Stimulated activated naive B cell treated with anti-CD40 and anti-IgM and Interleukin-4, amounts not matched to agents 10 μg/mL and 1 μg/mL and 100 μg/mL, for 72 hours (primary cell): ENCODE measurements around the gene MDM2.
A peak's percentile ranks its signal among the peaks of the same experiment; 100 is the strongest.

Experiments used
- ATAC-seq, 2 donors: fragments of 150-1000 bp; cut with Tn5 transposase; replicated peaks; 2 replicates each; pipeline ENCODE4 v1.10.0; 2021; ENCODE audit warnings: moderate library complexity in 1 of 2
- DNase-seq: peaks from one replicate; pipeline ENCODE4 v3.0.0; 2021
- H3K27ac Mint-ChIP-seq: one replicate; pipeline ENCODE4 v1.8.0; 2022; ENCODE audit warnings: mild to moderate bottlenecking, mixed read lengths
- H3K27me3 Mint-ChIP-seq, 2 donors: one replicate each; pipeline ENCODE4 v1.8.0; 2022; ENCODE audit warnings: mixed read lengths in 2 of 2
- H3K36me3 Mint-ChIP-seq, 2 donors: one replicate each; pipeline ENCODE4 v1.8.0; 2022; ENCODE audit warnings: mixed read lengths in 2 of 2, mild to moderate bottlenecking in 1 of 2
- H3K4me1 Mint-ChIP-seq, 2 donors: one replicate each; pipeline ENCODE4 v1.8.0; 2022; ENCODE audit warnings: mixed read lengths in 2 of 2, mild to moderate bottlenecking in 1 of 2
- H3K4me3 Mint-ChIP-seq, 2 donors: one replicate each; pipeline ENCODE4 v1.8.0; 2022; ENCODE audit warnings: mild to moderate bottlenecking in 2 of 2, mixed read lengths in 2 of 2, moderate library complexity in 1 of 2
- H3K9me3 Mint-ChIP-seq, 2 donors: one replicate each; pipeline ENCODE4 v1.8.0; 2022; ENCODE audit warnings: mixed read lengths in 2 of 2, mild to moderate bottlenecking in 1 of 2

MDM2 gene

DNA sequence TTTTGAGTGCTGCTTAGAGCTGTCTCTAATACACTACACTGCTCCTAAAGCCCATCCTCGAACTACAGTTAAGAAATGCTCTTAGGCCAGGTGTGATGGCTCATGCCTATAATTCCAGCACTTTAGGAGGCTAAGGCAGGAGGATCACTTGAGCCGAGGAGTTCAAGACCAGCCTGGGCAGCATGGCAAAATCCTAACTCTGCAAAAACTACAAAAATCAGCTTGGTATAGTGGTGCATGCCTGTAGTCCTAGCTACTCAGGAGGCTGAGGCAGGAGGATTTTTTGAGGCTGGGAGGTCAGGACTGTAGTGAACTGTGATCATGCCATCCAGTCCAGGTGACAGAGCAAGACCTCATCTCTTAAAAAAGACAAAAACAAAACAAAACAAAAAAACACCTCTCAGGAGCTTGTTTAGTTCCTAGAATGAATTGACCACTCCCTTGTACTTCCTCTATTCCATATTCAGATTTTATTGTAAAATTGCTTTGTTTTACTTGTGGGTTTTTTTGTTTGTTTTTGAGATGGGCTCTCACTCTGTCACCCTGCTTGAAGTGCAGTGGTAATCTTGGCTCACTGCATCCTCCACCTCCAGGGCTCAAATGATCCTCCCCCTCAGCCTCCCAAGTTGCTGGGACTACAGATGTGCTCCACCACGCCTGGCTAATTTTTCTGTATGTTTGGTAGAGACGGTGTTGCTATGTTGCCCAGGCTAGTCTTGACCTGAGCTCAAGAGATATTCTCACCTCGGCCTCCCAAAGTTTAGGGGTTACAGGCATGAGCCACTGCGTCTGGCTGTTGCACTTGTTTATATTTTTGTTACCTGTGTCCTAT is 13.6 kb downstream of the MDM2 start:
- Mint-ChIP-seq H3K36me3 (peaks cover 25 to 41% of the 10 kb centered on the region in 2 donors), H3K4me3 (no peak overlapping the region), H3K4me1 (peaks cover 5 to 14% of the 10 kb centered on the region in 2 donors), H3K27me3 (no peaks in the 10 kb centered on the region), H3K27ac (peak overlapping the region; percentile 82), H3K9me3 (no peaks in the 10 kb centered on the region)
- ATAC-seq: peak; percentile 27
- DNase-seq: no peak

DNA sequence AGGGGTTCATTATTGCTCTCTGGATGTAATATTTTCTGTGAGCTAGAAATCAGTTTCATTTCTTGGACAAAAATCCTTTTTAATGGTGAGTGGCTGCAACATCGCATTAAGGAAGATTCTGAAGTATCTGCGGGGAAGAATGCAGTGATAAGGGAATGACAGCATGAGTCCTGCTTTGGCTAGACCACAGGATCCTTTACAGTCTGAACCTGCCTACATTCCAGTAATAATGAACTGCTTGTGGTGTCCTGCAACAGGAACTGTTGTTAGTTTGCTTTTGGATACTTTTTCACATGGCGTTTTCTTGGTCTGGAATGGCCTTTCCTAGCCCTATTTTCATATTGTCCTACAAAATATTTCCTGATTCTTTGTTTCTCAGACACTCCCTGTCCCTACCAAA is 15.7 kb downstream of the MDM2 start:
- ATAC-seq (no peak), DNase-seq (no peak)
- Mint-ChIP-seq H3K9me3 (no peaks in the 10 kb centered on the region), H3K4me3 (no peak overlapping the region), H3K27ac (no peak overlapping the region), H3K27me3 (no peaks in the 10 kb centered on the region), H3K4me1 (peaks cover 5 to 14% of the 10 kb centered on the region in 2 donors), H3K36me3 (peaks cover 23 to 39% of the 10 kb centered on the region in 2 donors)

DNA sequence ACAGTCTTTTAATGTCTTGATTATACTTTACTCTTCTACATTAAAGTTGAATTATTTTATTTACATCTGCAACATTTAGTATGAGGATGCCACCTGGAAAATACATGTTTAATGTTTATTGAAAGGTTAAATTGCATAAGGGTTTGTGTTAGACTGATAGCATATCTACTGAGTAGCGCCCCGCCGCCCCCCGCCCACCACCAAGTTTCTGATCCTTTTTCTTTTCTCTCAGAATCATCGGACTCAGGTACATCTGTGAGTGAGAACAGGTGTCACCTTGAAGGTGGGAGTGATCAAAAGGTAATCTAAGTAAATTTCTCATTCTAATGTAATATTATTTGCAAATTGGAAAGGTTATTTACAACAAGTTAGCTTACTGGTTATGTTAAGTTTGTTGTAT is 16.2 kb downstream of the MDM2 start:
- H3K9me3 Mint-ChIP-seq: no peaks in the 10 kb centered on the region
- ATAC-seq (no peak), DNase-seq (no peak)
- H3K27me3 Mint-ChIP-seq: no peaks in the 10 kb centered on the region
- no peak overlapping the region for H3K4me3 Mint-ChIP-seq
- H3K27ac Mint-ChIP-seq: no peak overlapping the region
- peaks cover 21 to 37% of the 10 kb centered on the region in 2 donors for H3K36me3 Mint-ChIP-seq
- H3K4me1 Mint-ChIP-seq: peaks cover 5 to 14% of the 10 kb centered on the region in 2 donors

DNA sequence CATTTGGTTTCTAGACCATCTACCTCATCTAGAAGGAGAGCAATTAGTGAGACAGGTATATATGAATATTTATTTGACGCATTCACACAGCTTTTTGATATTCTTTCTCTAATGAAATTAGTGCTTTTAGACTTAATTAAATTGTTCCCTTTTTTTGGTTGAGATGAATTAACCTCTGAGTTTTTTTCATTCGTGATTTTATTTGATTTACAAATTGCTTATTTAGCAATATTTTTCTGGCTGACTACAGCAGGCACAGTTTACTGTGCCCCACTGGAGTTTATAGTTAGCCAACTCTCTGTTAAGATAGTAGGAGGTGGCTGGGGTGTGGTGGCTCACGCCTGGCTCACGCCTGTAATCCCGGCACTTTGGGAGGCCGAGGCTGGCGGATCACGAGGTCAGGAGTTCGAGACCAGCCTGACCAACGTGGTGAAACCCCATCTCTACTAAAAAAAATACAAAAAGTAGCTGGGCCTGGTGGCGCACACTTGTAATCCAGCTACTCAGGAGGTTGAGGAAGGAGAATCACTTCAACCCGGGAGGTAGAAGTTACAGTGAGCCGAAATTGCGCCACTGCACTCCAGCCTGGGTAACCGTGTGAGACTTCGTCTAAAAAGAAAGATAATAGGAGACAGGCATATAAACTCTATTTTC is 16.7 kb downstream of the MDM2 start:
- DNase-seq (no peak), ATAC-seq (no peak)
- peaks cover 5 to 14% of the 10 kb centered on the region in 2 donors for H3K4me1 Mint-ChIP-seq
- no peak overlapping the region for H3K4me3 Mint-ChIP-seq
- H3K27ac Mint-ChIP-seq: peak overlapping the region; percentile 20
- H3K9me3 Mint-ChIP-seq: no peaks in the 10 kb centered on the region
- no peaks in the 10 kb centered on the region for H3K27me3 Mint-ChIP-seq
- H3K36me3 Mint-ChIP-seq: peaks cover 18 to 33% of the 10 kb centered on the region in 2 donors

DNA sequence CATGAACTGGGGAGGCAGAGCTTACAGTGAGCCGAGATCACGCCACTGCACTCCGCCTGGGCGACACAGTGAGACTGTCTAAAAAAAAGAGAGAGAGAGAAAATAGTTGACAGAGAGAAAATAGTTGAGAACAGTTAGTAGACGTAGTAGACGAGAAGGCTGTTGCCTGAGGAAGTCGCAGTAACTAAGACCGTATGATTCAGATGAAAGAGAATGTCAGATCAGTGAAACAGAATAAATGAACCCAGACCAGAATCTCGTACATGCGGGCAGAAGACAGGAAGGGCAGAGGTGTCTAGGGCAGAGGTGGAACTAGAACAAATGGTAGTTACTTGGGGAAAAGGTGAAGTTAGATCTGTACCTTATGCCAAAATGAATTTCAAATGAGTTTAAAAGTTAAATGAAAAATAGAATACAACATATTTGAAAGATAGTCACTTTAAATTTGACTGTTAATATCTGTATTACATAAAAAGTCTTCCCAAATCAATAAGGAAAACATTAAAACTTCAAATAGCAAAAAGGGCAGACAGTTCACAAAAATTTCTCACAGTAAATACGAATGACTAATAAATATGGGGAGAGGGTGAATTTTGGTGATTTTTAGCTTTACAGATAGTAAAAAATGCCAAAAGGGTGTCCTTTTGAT is 17.7 kb downstream of the MDM2 start:
- peak overlapping the region; percentile 43 for H3K27ac Mint-ChIP-seq
- peaks cover 23 to 39% of the 10 kb centered on the region in 2 donors for H3K36me3 Mint-ChIP-seq
- peaks cover 10 to 20% of the 10 kb centered on the region in 2 donors for H3K4me1 Mint-ChIP-seq
- no peaks in the 10 kb centered on the region for H3K27me3 Mint-ChIP-seq
- H3K4me3 Mint-ChIP-seq: no peak overlapping the region
- DNase-seq (no peak), ATAC-seq (no peak)
- no peaks in the 10 kb centered on the region for H3K9me3 Mint-ChIP-seq

DNA sequence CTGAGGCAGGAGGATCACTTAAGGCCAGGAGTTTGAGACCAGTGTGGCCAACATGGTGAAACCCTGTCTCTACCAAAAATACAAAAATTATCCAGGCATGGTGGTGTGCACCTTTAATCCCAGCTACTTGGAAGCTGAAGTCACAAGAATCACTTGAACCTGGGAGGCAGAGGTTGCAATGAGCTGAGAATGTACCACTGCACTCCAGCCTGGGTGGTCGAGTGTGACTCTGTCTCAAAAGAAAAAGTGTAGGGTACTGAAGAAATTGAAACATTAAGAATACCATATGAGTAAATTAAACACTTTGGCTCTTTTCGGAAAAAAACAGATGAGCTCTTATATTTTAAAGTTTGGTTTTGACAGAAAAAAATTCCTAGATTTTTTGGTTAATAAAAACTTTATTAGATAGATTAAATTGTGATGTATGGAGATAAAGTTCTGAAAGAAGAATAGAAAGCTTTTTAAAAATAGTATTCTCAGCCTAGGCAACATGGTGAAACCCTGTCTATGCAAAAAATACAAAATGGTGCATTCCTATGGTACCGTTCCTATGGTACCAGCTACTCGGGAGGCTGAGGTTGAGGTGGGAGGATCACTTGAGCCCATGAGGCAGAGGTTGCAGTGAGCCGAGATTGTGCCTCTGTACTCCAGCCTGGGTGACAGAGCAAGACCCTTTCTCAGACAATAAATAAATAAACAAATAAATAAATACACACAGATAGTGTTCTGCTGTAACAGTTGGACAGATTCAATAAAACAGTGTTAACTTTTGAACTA is 20.1 kb downstream of the MDM2 start:
- no peak overlapping the region for H3K27ac Mint-ChIP-seq
- DNase-seq (no peak), ATAC-seq (no peak)
- H3K4me3 Mint-ChIP-seq: no peak overlapping the region
- peaks cover 6 to 20% of the 10 kb centered on the region in 2 donors for H3K4me1 Mint-ChIP-seq
- peaks cover 28 to 42% of the 10 kb centered on the region in 2 donors for H3K36me3 Mint-ChIP-seq
- H3K9me3 Mint-ChIP-seq: no peaks in the 10 kb centered on the region
- no peaks in the 10 kb centered on the region for H3K27me3 Mint-ChIP-seq

DNA sequence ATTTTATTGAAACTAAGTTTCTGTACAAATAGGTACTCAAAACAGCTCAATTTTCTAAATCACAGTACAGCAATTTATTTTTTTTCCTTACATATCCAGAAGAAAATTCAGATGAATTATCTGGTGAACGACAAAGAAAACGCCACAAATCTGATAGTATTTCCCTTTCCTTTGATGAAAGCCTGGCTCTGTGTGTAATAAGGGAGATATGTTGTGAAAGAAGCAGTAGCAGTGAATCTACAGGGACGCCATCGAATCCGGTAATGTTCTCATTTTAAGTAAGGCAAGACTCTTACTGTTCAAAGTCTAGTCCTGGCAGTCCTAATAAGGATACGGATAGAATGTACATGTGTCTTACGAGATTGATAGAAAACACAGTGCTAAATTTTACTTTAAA is 20.7 kb downstream of the MDM2 start:
- Mint-ChIP-seq H3K4me3 (no peak overlapping the region), H3K27ac (no peak overlapping the region)

DNA sequence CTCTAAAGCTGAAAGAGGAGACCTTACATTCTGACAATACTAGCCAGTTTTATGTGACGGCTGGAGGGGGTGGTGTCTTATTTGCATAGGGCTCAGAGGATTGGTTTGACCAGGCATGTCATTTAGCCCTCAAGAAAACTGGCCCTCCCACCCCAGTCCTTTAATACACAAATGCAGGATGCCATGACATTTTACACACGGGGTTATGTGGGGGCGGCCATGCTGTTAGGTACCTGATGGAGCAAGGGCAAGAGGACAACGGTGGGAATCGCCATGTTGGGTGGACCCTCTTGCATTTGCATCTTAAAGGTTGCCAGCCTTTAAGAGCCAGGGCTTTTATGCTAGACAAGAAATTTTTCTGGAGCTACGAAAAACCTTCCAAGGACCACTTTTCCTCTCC is 23.3 kb downstream of the MDM2 start:
- ATAC-seq (no peak), DNase-seq (no peak)
- H3K36me3 Mint-ChIP-seq: peaks cover 22 to 29% of the 10 kb centered on the region in 2 donors
- no peak overlapping the region for H3K4me3 Mint-ChIP-seq
- H3K27ac Mint-ChIP-seq: no peak overlapping the region
- H3K9me3 Mint-ChIP-seq: no peaks in the 10 kb centered on the region
- no peaks in the 10 kb centered on the region for H3K27me3 Mint-ChIP-seq
- peaks cover 8 to 18% of the 10 kb centered on the region in 2 donors for H3K4me1 Mint-ChIP-seq

More for the DNA sequence above, 20.7 kb downstream of the MDM2 start:
- no peaks in the 10 kb centered on the region for H3K9me3 Mint-ChIP-seq
- no peak for DNase-seq
- ATAC-seq: no peak
- H3K36me3 Mint-ChIP-seq: peaks cover 23 to 37% of the 10 kb centered on the region in 2 donors
- H3K27me3 Mint-ChIP-seq: no peaks in the 10 kb centered on the region
- peaks cover 5 to 14% of the 10 kb centered on the region in 2 donors for H3K4me1 Mint-ChIP-seq

DNA sequence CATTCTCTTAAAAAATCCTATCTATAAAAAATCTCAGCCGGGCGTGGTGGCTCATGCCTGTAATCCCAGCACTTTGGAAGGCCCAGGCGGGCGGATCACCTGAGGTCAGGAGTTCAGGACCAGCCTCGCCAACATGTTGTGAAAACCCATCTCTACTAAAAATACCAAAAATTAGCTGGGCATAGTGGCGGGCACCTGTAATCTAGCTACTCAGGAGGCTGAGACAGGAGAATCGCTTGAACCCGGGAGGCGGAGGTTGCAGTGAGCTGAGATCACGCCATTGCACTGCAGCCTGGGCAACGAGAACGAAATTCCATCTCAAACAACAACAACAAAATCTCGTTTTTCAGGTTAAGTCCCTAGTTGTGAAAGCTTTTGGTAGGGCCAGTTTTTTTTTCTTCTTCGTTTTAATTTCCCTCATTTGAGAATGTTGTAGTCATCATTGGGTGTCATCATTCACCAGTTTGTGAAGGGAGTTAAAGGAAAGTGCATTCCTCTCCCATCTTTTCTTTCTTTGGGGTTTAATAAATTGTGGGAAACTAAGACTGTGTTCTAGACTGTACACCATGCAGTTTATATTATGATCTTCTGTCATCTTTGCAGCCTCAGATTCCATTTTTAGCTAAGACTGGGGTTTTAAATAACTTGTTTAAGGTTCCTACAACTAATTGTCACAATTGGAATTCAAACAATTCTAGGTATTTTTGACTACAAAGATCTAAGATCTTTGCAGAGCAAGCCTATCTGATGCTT is 23.9 kb downstream of the MDM2 start:
- H3K4me3 Mint-ChIP-seq: no peak overlapping the region
- no peak for ATAC-seq
- H3K4me1 Mint-ChIP-seq: peaks cover 8 to 18% of the 10 kb centered on the region in 2 donors
- H3K27me3 Mint-ChIP-seq: no peaks in the 10 kb centered on the region
- H3K27ac Mint-ChIP-seq: no peak overlapping the region
- DNase-seq: no peak
- H3K9me3 Mint-ChIP-seq: no peaks in the 10 kb centered on the region
- peaks cover 22 to 32% of the 10 kb centered on the region in 2 donors for H3K36me3 Mint-ChIP-seq

DNA sequence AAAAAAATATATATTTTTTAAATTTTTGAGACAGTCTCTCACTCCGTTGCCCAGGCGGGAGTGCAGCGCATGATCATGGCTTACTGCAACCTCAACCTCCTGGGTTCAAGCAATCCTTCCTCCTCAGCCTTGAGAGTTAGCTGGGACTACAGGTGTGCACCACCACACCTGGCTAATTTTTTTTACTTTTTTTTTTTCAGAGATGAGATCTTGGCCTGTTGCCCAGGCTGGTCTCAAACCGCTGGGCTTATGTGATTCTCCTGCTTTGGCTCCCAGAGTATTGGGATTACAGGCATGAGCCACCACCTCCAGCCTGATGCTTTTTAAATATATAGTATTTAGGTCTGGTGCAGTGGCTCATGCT is 24.5 kb downstream of the MDM2 start:
- H3K4me1 Mint-ChIP-seq: peaks cover 8 to 18% of the 10 kb centered on the region in 2 donors
- no peak overlapping the region for H3K4me3 Mint-ChIP-seq
- H3K27me3 Mint-ChIP-seq: no peaks in the 10 kb centered on the region
- DNase-seq: no peak
- ATAC-seq: no peak
- no peak overlapping the region for H3K27ac Mint-ChIP-seq
- peaks cover 23 to 32% of the 10 kb centered on the region in 2 donors for H3K36me3 Mint-ChIP-seq
- H3K9me3 Mint-ChIP-seq: no peaks in the 10 kb centered on the region

DNA sequence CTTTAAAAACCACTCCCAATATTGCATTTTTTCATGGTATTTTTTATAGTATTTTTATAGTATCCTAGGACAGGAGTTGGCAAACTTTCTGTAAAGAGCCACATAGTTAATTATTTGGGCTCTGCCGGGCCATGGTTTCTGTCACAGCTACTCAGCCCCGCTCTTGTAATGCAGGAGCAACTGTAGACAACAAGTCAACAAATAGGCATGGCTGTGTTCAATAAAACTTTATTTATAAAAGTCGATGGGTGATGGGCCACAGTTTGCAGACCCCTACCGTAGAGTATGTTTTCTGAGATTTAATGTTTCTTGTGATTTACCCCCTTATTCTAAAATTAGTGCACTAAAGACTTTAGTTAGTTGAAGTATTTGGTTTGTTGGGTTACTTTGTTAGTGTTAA is 25.5 kb downstream of the MDM2 start:
- ATAC-seq (no peak), DNase-seq (no peak)
- no peak overlapping the region for H3K27ac Mint-ChIP-seq
- H3K36me3 Mint-ChIP-seq: peaks cover 23 to 37% of the 10 kb centered on the region in 2 donors
- no peak overlapping the region for H3K4me3 Mint-ChIP-seq
- H3K4me1 Mint-ChIP-seq: peaks cover 8 to 18% of the 10 kb centered on the region in 2 donors
- no peaks in the 10 kb centered on the region for H3K27me3 Mint-ChIP-seq
- no peaks in the 10 kb centered on the region for H3K9me3 Mint-ChIP-seq

DNA sequence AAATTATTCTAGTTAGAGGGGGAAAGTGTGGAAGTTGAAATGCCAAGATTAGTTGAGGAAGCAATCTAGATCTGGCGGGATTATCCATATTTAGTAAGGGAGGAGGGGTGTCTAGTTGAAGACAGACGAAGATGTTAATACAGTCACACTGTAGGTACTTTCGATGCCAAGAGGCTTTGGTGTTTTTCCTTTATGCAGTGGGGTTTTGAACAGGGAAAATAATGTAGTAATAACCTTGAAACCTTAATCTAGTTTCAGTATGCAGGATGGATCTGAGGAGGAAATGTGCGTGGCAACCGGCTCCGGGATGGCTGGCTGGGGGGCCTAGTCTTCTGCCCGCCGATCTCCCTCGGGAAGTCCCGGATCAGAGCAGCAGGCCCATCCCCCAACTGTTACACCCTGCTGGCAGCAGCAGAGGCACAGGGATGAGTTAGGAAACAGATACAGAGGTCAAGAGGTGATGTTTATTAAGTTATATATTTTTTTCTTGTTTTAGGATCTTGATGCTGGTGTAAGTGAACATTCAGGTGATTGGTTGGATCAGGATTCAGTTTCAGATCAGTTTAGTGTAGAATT is 27.4 kb downstream of the MDM2 start:
- no peak for ATAC-seq
- peaks cover 23 to 37% of the 10 kb centered on the region in 2 donors for H3K36me3 Mint-ChIP-seq
- peaks cover 4 to 13% of the 10 kb centered on the region in 2 donors for H3K4me1 Mint-ChIP-seq
- no peaks in the 10 kb centered on the region for H3K27me3 Mint-ChIP-seq
- H3K27ac Mint-ChIP-seq: no peak overlapping the region
- no peak for DNase-seq
- no peak overlapping the region for H3K4me3 Mint-ChIP-seq
- no peaks in the 10 kb centered on the region for H3K9me3 Mint-ChIP-seq

DNA sequence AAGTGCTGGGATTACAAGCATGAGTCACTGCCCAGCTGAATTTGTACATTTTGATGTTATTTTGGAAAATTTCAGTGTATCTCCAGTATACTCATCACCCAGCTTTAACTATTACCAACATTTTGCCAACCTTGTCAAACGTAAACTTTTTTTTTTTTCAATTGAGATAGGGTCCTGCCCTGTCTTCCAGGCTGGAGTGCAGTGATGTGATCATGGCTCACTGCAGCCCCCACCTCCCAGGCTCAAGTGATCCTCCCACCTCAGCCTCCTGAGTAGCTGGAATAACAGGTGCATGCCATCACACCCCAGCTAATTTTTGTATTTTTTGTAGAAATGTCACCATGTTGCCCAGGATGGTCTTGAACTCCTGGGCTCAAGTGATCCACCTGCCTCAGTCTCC is 29.2 kb downstream of the MDM2 start:
- Mint-ChIP-seq H3K4me3 (no peak overlapping the region), H3K27me3 (no peaks in the 10 kb centered on the region), H3K27ac (no peak overlapping the region), H3K9me3 (no peaks in the 10 kb centered on the region), H3K4me1 (peaks cover 4 to 7% of the 10 kb centered on the region in 2 donors), H3K36me3 (peaks cover 13 to 38% of the 10 kb centered on the region in 2 donors)
- no peak for ATAC-seq
- DNase-seq: no peak
